MM.1S (cell line): ENCODE results near the gene RAB6B.

Experiments used
- DNase-seq: peaks from one replicate; pipeline ENCODE4 v3.0.0-alpha.2; 2015
- H2AFZ ChIP-seq: fragments of 300-600 bp; sonication (generic); 2 replicates; pipeline ENCODE4 v1.6.0; 2016; ENCODE audit warnings: antibody characterized with exemption, low read length
- H3F3A ChIP-seq: fragments of 300-600 bp; sonication (generic); 2 replicates; pipeline ENCODE4 v1.6.1; 2016; ENCODE audit warnings: mild to moderate bottlenecking, antibody characterized with exemption, low read length, moderate library complexity, mixed read lengths; ENCODE audit not compliant: insufficient read depth
- H3K27ac ChIP-seq: fragments of 300-600 bp; sonication (generic); 2 replicates; pipeline ENCODE4 v1.5.1; 2016; ENCODE audit warnings: mild to moderate bottlenecking, low read length
- H3K27me3 ChIP-seq: fragments of 300-600 bp; sonication (generic); replicated peaks from 2 replicates; pipeline ENCODE4 v1.6.0; 2016; ENCODE audit warnings: low read length; ENCODE audit not compliant: insufficient read depth
- H3K36me3 ChIP-seq: fragments of 300-600 bp; sonication (generic); replicated peaks from 2 replicates; pipeline ENCODE4 v1.6.1; 2016; ENCODE audit warnings: mild to moderate bottlenecking, low read length, mixed read lengths; ENCODE audit not compliant: insufficient read depth
- H3K4me1 ChIP-seq: fragments of 300-600 bp; sonication (generic); 2 replicates; pipeline ENCODE4 v1.6.1; 2016; ENCODE audit warnings: low read length, mixed read lengths
- H3K4me2 ChIP-seq: fragments of 300-600 bp; sonication (generic); 2 replicates; pipeline ENCODE4 v1.6.0; 2016; ENCODE audit warnings: low read depth, low read length
- H3K4me3 ChIP-seq: fragments of 300-600 bp; sonication (generic); 2 replicates; pipeline ENCODE4 v1.5.1; 2016; ENCODE audit warnings: low read length, mixed read lengths
- H3K79me2 ChIP-seq: fragments of 300-600 bp; sonication (generic); 2 replicates; pipeline ENCODE4 v1.6.1; 2016; ENCODE audit warnings: mixed run types, low read length, mixed read lengths
- H3K9ac ChIP-seq: fragments of 300-600 bp; sonication (generic); 2 replicates; pipeline ENCODE4 v1.6.1; 2016; ENCODE audit warnings: low read length, mixed read lengths
- H3K9me2 ChIP-seq: fragments of 300-600 bp; sonication (generic); replicated peaks from 2 replicates; pipeline ENCODE4 v1.6.1; 2016; ENCODE audit warnings: mild to moderate bottlenecking, low read length, mixed read lengths; ENCODE audit not compliant: insufficient read depth
- H3K9me3 ChIP-seq: fragments of 300-600 bp; sonication (generic); replicated peaks from 2 replicates; pipeline ENCODE4 v1.6.1; 2016; ENCODE audit warnings: mild to moderate bottlenecking, low read length, mixed read lengths; ENCODE audit not compliant: insufficient read depth
- H4K20me1 ChIP-seq: fragments of 300-600 bp; sonication (generic); 2 replicates; pipeline ENCODE4 v1.6.1; 2016; ENCODE audit warnings: mild to moderate bottlenecking, low read length, moderate library complexity, mixed read lengths; ENCODE audit not compliant: insufficient read depth
- CTCF ChIP-seq: fragments of 300-600 bp; sonication (generic); IDR thresholded peaks from 2 replicates; pipeline ENCODE4 v1.5.1; 2016; ENCODE audit warnings: antibody characterized with exemption, low read length, mixed read lengths
- EZH2 ChIP-seq: fragments of 300-600 bp; sonication (generic); optimal IDR thresholded peaks from 2 replicates; pipeline ENCODE3; 2017; ENCODE audit warnings: low read depth, mild to moderate bottlenecking, antibody characterized with exemption, low read length, mixed read lengths
- EZH2phosphoT487 ChIP-seq: fragments of 300-600 bp; sonication (generic); IDR thresholded peaks from 2 replicates; pipeline ENCODE4 v1.6.1; 2018; ENCODE audit warnings: antibody characterized with exemption, low read length

Gene RAB6B

DNA sequence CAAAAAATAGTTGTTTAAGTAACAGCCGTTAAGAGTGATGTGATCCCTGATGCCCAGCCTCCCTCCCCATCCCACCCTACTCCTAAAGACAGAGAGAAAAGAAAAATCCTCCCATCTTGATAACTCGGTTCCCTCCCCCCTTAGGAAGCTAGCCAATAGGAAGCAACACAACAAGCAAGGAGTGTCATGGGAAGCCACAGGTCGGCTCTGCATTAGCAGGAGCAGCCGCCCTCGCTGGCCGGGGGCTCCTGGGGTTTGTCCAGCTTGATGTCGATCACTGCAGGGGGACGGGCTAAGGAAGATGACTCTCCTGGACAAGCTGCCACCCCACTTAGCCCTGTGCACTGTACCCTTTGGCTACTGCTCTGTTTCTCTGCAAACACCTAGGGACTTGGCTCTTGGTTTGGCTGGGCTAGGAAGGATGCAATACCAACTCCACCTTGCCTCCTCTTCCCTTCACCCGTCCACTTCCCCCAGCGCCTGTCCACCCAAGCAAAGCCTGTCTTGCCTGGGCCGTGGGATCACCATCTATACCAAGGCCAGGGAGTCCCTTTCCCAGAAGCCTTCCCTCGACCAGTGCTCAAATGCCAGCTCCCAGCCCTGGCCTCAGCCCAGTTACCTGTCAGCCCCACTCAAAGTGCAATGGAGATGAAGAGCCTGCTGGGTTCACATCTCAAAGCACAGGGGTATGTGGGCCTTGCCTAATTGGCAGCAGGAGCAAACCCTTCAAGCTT lies 66.9 kb downstream of the RAB6B start:
- no peak overlapping the region for H3K27ac ChIP-seq
- no peak overlapping the region for H3K4me3 ChIP-seq
- H3K4me2 ChIP-seq = no peak overlapping the region
- H2AFZ ChIP-seq = no peak overlapping the region
- no peaks in the 10 kb centered on the region; the same call in 1 of the 2 replicates for H3K36me3 ChIP-seq
- no peaks in the 10 kb centered on the region for H3K27me3 ChIP-seq
- no peaks in the 10 kb centered on the region for H3K9me3 ChIP-seq
- H3K9me2 ChIP-seq = no peaks in the 10 kb centered on the region
- no peak overlapping the region for H3K9ac ChIP-seq
- DNase-seq = no peak
- TF ChIP-seq EZH2phosphoT487 (no peak), EZH2 (no peak), CTCF (no peak)
- no peaks in the 10 kb centered on the region for H3K79me2 ChIP-seq
- no peaks in the 10 kb centered on the region for H4K20me1 ChIP-seq
- no peaks in the 10 kb centered on the region for H3F3A ChIP-seq
- no peaks in the 10 kb centered on the region for H3K4me1 ChIP-seq

GRCh38 chr3:133827684-133828083 lies 68.0 kb downstream of the RAB6B start:
- Histone ChIP-seq H2AFZ (no peak overlapping the region), H3K9ac (no peak overlapping the region), H3K9me3 (no peaks in the 10 kb centered on the region), H3K27me3 (no peaks in the 10 kb centered on the region), H3F3A (no peaks in the 10 kb centered on the region), H3K9me2 (no peaks in the 10 kb centered on the region), H3K4me1 (no peaks in the 10 kb centered on the region), H4K20me1 (no peaks in the 10 kb centered on the region), H3K4me2 (no peak overlapping the region), H3K27ac (no peak overlapping the region), H3K4me3 (no peak overlapping the region), H3K79me2 (no peaks in the 10 kb centered on the region), H3K36me3 (no peaks in the 10 kb centered on the region; the same call in 1 of the 2 replicates)
- no peak for TF ChIP-seq CTCF
- DNase-seq = no peak

DNA sequence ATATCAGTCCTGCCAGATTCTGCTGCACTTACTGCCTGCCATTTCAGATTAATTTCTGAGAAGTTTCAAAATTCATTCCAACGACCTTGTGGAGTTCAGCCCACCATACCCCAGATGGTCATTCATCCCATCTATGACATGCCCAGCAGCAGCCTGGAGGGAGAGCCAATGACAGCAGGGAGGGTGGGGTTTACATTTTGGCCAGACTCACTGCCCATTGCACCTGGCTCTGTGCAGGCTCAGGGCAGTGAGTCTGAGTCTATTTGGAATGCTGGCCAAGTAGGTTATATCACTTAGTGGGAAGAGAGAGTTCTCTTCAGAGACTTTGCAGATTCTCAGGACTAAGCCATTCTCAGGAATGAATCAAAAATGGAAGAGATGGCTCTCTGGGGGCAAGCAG lies 68.5 kb downstream of the RAB6B start:
- H3K79me2 ChIP-seq = no peaks in the 10 kb centered on the region
- H3K4me3 ChIP-seq = no peak overlapping the region
- H3K27ac ChIP-seq = no peak overlapping the region
- no peak for TF ChIP-seq CTCF
- no peak for TF ChIP-seq EZH2phosphoT487
- no peak for TF ChIP-seq EZH2
- DNase-seq = no peak
- H3K9ac ChIP-seq = no peak overlapping the region
- no peaks in the 10 kb centered on the region for H3K9me3 ChIP-seq
- H3K27me3 ChIP-seq = no peaks in the 10 kb centered on the region
- no peaks in the 10 kb centered on the region for H4K20me1 ChIP-seq
- no peaks in the 10 kb centered on the region; the same call in 1 of the 2 replicates for H3K36me3 ChIP-seq
- no peak overlapping the region for H3K4me2 ChIP-seq
- H3F3A ChIP-seq = no peaks in the 10 kb centered on the region
- no peaks in the 10 kb centered on the region for H3K4me1 ChIP-seq
- no peaks in the 10 kb centered on the region for H3K9me2 ChIP-seq
- no peak overlapping the region for H2AFZ ChIP-seq
